ENCODE data around the gene POLR3GL.

Gene POLR3GL

DNA sequence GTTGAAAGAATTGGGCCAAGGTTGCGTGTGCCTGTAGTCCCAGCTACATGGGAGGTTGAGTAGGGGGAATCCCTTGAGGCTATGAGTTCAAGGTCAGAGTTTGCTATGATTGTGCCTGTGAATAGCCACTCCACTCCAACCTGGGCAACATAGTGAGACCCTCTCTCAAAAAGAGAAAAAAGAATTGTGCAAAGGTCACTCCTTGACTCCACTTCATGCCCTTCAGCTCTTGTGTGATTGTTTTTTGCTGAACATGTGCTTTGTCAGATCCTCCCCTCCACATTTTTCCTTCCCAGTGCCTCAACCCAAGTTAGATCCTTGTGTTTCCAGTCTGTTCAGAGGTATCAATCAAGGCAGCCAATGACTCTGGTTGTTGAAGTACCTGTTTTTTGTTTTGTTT is 23.4 kb downstream of the POLR3GL start:
- H2AFZ ChIP-seq (ENCODE audit: low read depth, low read length), result no peak overlapping the region
- no peak overlapping the region for H3K27ac ChIP-seq (ENCODE audit: low read length)
- no peaks in the 10 kb centered on the region for H4K20me1 ChIP-seq (ENCODE audit: insufficient read depth, low read length)
- no peaks in the 10 kb centered on the region for H3K27me3 ChIP-seq (ENCODE audit: insufficient read depth, low read length, poor library complexity)
- no peak for DNase-seq
- peaks cover 8% of the 10 kb centered on the region for H3K4me1 ChIP-seq (ENCODE audit: insufficient read depth, low read length)
- ATAC-seq (ENCODE audit: insufficient read depth, low read depth), result no peak
- H3K9ac ChIP-seq (ENCODE audit: low read depth, low read length), result no peak overlapping the region
- no peak overlapping the region for H3K4me3 ChIP-seq (ENCODE audit: low read depth in 1 of 2, low read length in 2 of 2)
- H3K36me3 ChIP-seq (ENCODE audit: insufficient read depth, low read length), result no peaks in the 10 kb centered on the region
- no peak overlapping the region for H3K4me2 ChIP-seq (ENCODE audit: insufficient read depth, low read length)
- H3K9me3 ChIP-seq (ENCODE audit: insufficient read depth, low read length, severe bottlenecking), result no peaks in the 10 kb centered on the region
- H3K79me2 ChIP-seq (ENCODE audit: insufficient read depth, low read length), result no peaks in the 10 kb centered on the region
- TF ChIP-seq EZH2 (IDR thresholded peaks at IDR 0.05; ENCODE audit: borderline replicate concordance, low read depth, low read length, severe bottlenecking), result no peak
- TF ChIP-seq, protein P1, sequence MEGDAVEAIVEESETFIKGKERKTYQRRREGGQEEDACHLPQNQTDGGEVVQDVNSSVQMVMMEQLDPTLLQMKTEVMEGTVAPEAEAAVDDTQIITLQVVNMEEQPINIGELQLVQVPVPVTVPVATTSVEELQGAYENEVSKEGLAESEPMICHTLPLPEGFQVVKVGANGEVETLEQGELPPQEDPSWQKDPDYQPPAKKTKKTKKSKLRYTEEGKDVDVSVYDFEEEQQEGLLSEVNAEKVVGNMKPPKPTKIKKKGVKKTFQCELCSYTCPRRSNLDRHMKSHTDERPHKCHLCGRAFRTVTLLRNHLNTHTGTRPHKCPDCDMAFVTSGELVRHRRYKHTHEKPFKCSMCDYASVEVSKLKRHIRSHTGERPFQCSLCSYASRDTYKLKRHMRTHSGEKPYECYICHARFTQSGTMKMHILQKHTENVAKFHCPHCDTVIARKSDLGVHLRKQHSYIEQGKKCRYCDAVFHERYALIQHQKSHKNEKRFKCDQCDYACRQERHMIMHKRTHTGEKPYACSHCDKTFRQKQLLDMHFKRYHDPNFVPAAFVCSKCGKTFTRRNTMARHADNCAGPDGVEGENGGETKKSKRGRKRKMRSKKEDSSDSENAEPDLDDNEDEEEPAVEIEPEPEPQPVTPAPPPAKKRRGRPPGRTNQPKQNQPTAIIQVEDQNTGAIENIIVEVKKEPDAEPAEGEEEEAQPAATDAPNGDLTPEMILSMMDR (IDR thresholded peaks at IDR 0.05; ENCODE audit: borderline replicate concordance, extremely low read depth, low read length, poor library complexity, severe bottlenecking), result no peak

DNA sequence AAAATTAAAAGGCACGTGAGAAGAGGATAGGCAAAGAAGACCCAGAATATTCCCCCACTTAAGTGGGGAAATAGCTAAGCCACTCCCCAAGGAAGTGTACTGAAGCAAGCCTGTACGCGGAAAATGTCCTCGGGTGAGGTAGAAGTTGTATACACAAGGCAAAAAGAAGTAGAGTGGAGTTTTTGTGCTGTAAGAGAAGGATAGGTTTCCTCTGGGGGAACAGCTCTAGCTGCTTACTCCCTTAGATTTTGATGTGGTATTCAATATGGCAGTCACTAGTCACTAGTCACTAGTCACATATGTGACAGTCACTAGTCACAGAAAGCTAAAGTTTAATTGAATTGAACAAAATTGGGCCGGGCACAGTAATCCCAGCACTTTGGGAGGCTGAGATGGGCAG is 24.3 kb downstream of the POLR3GL start:
- TF ChIP-seq, protein P1 (IDR thresholded peaks at IDR 0.05; ENCODE audit: borderline replicate concordance, extremely low read depth, low read length, poor library complexity, severe bottlenecking), result no peak
- no peak for TF ChIP-seq EZH2 (IDR thresholded peaks at IDR 0.05; ENCODE audit: borderline replicate concordance, low read depth, low read length, severe bottlenecking)
- Histone ChIP-seq H3K9me3 (ENCODE audit: insufficient read depth, low read length, severe bottlenecking) (no peaks in the 10 kb centered on the region), H3K27ac (ENCODE audit: low read length) (no peak overlapping the region), H3K4me2 (ENCODE audit: insufficient read depth, low read length) (no peak overlapping the region), H3K36me3 (ENCODE audit: insufficient read depth, low read length) (peaks cover 6% of the 10 kb centered on the region), H3K79me2 (ENCODE audit: insufficient read depth, low read length) (no peaks in the 10 kb centered on the region), H3K27me3 (ENCODE audit: insufficient read depth, low read length, poor library complexity) (no peaks in the 10 kb centered on the region), H3K9ac (ENCODE audit: low read depth, low read length) (no peak overlapping the region), H4K20me1 (ENCODE audit: insufficient read depth, low read length) (no peaks in the 10 kb centered on the region), H3K4me3 (ENCODE audit: low read depth in 1 of 2, low read length in 2 of 2) (no peak overlapping the region), H2AFZ (ENCODE audit: low read depth, low read length) (0 out of 2 replicates have a peak overlapping the region, but pooled peaks have one; percentile 15), H3K4me1 (ENCODE audit: insufficient read depth, low read length) (peaks cover 8% of the 10 kb centered on the region)
- no peak for ATAC-seq (ENCODE audit: insufficient read depth, low read depth)
- DNase-seq, result no peak

- Histone ChIP-seq H3K9ac (ENCODE audit: low read depth, low read length) (no peak overlapping the region), H3K4me2 (ENCODE audit: insufficient read depth, low read length) (no peak overlapping the region), H3K27me3 (ENCODE audit: insufficient read depth, low read length, poor library complexity) (no peaks in the 10 kb centered on the region), H3K4me1 (ENCODE audit: insufficient read depth, low read length) (peaks cover 21% of the 10 kb centered on the region), H4K20me1 (ENCODE audit: insufficient read depth, low read length) (no peaks in the 10 kb centered on the region), H3K27ac (ENCODE audit: low read length) (no peak overlapping the region), H3K36me3 (ENCODE audit: insufficient read depth, low read length) (peaks cover 18% of the 10 kb centered on the region), H3K9me3 (ENCODE audit: insufficient read depth, low read length, severe bottlenecking) (no peaks in the 10 kb centered on the region), H3K79me2 (ENCODE audit: insufficient read depth, low read length) (peaks cover 4% of the 10 kb centered on the region), H3K4me3 (ENCODE audit: low read depth in 1 of 2, low read length in 2 of 2) (no peak overlapping the region), H2AFZ (ENCODE audit: low read depth, low read length) (no peak overlapping the region)
- ATAC-seq (ENCODE audit: insufficient read depth, low read depth) (peak; percentile 30; the same call in 1 of the 3 replicates), DNase-seq (no peak)
- TF ChIP-seq, protein P1 (IDR thresholded peaks at IDR 0.05; ENCODE audit: borderline replicate concordance, extremely low read depth, low read length, poor library complexity, severe bottlenecking), result no peak
- no peak for TF ChIP-seq EZH2 (IDR thresholded peaks at IDR 0.05; ENCODE audit: borderline replicate concordance, low read depth, low read length, severe bottlenecking)
Observed at GRCh38 chr1:145990249-145990855, 25.9 kb downstream of the POLR3GL start.
